HTR-8/SVneo (cell line): ENCODE results near the gene CARS1.

ENCODE experiments used
- DNase-seq: peaks from one replicate; pipeline ENCODE4 v3.0.0; 2011; ENCODE audit warnings: low spot score, mixed read lengths; ENCODE audit not compliant: insufficient read length
- FAIRE-seq: peaks from 2 replicates; lab custom pipeline; 2011; peaks lifted over from hg19 to GRCh38; lab: Jason Lieb, UNC

The CARS1 gene

GRCh38 chr11:2976294-2977063, 80.7 kb downstream of the CARS1 start:
- DNase-seq = no peak
- FAIRE-seq = no peak

- DNase-seq (peak; percentile 40), FAIRE-seq (no peak)
Measured at GRCh38 chr11:2975594-2975993, 81.6 kb downstream of the CARS1 start.

- FAIRE-seq = no peak
Measured at GRCh38 chr11:2974272-2974671, 83.0 kb downstream of the CARS1 start.

GRCh38 chr11:2968341-2968900, 88.8 kb downstream of the CARS1 start:
- FAIRE-seq = no peak
- DNase-seq = no peak

More at GRCh38 chr11:2974272-2974671, 83.0 kb downstream of the CARS1 start:
- no peak for DNase-seq

- DNase-seq (no peak), FAIRE-seq (no peak)
Measured at GRCh38 chr11:2964782-2965181, 92.4 kb downstream of the CARS1 start.

GRCh38 chr11:2963761-2964160, 93.5 kb downstream of the CARS1 start:
- FAIRE-seq = peak; percentile 13
- no peak for DNase-seq

- DNase-seq (no peak), FAIRE-seq (no peak)
Measured at GRCh38 chr11:2963112-2963754, 94.0 kb downstream of the CARS1 start.

GRCh38 chr11:2961080-2961479, 96.1 kb downstream of the CARS1 start:
- DNase-seq (no peak), FAIRE-seq (no peak)

- no peak for FAIRE-seq
- DNase-seq = no peak
Measured at GRCh38 chr11:2960139-2960538, 97.1 kb downstream of the CARS1 start.

GRCh38 chr11:2958251-2958650, 99.0 kb downstream of the CARS1 start:
- FAIRE-seq (no peak), DNase-seq (no peak)

GRCh38 chr11:2955906-2956476, 101.2 kb downstream of the CARS1 start:
- no peak for FAIRE-seq
- DNase-seq = no peak

GRCh38 chr11:2954263-2954662, 103.0 kb downstream of the CARS1 start:
- FAIRE-seq (no peak), DNase-seq (no peak)

GRCh38 chr11:2952290-2952689, 104.9 kb downstream of the CARS1 start:
- FAIRE-seq = no peak

GRCh38 chr11:2951231-2952110, 105.8 kb downstream of the CARS1 start:
- no peak for DNase-seq
- no peak for FAIRE-seq

More at GRCh38 chr11:2952290-2952689, 104.9 kb downstream of the CARS1 start:
- no peak for DNase-seq
